Stimulated activated CD8-positive, alpha-beta memory T cell treated with anti-CD3 and anti-CD28 coated beads, Interleukin-15, amount 100 ng/mL, for 24 hours (primary cell): ENCODE data around the gene MGAM2.
"Not testable (repeated sequence)": the region's sequence is repeated elsewhere in the genome, so short reads cannot be mapped to it uniquely, and the experiment has no call there.

Experiments
- DNase-seq: peaks from one replicate; pipeline ENCODE4 v3.0.0-alpha.2; 2020; ENCODE audit warnings: low read depth

The MGAM2 gene

DNA sequence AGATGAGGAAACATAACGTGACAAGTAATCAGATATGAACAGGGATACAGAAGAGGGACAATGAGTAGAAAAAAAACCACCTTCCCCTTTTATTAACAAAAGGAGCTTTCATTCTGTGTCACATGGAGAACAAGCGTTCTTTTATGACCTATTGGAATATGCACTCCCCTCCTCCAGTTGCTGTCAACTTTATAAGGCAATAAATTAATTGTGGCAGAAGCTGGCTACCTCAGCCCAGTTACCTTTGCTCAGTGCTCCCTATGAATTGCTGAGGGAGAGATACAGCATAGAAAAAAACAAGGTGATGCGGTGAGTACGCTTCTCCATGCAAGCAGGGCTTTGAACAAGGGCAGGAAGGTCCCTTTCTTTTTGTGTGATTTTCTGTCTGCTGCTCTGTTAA is at the start of gene MGAM2:
Gene MGAM2, plus strand, starts transcription at position 220 of the 400 bp plus-strand sequence. CDS start 5,156 bp downstream, outside the sequence.
- no peak for DNase-seq

DNA sequence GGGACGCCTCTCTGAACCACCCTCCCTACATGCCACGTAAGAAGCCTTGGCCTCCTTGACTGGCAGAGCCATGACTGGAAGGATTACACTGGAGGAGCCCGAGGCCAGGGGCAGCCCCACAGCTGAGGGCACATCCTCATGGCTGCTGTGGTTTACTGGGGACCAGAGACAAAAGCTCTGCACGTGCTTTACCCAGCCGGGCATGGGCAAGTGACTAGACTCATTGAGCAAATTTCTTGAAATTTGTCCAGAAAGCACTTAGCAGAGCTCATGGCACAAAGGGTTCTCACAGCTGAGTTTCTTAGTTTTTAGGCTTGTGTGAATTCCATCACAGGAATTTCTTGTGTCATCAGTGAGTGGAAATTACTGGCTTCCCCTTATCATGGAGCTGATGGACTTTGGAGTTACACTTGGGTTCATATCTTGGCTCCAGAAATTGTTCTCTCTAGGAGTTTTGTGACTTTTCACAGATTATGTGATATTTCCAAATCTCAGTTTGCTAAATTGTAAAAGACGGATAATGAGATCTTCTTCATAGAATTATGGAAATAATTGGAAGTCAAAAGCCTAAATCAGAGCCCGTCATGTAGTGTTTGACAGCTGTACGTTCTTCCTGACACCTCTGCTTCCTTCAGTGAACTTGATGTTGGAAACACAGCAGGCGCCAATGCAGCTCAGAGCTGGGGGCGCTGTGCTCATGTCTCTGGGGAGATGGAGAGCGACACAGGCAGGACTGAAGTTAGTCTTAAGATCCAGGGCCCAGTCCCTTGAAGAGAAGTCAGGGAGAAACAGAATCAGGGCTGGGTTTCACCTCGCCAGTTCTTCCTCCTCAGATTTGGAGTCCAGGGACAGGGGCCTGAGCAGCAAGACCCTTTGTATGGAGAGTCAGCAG is 47.7 kb upstream of the MGAM2 start:
- no peak for DNase-seq

DNA sequence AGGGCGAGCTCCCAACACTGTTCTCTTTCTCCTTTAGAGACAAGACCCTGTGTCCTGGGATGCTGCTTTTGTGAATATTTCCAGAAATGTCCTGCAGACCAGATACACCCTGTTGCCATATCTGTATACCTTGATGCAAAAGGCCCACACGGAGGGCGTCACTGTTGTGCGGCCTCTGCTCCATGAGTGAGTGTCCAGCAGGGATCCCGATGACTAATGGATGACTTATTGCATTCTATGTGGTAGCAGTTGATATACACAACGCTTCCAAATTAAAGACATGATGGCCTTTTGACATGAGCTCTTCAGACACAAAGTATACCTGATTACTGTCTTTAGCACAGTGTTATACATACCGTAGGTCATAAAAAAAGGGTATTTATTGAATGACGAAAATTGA is 45.0 kb upstream of the MGAM2 start:
- DNase-seq, result no peak

DNA sequence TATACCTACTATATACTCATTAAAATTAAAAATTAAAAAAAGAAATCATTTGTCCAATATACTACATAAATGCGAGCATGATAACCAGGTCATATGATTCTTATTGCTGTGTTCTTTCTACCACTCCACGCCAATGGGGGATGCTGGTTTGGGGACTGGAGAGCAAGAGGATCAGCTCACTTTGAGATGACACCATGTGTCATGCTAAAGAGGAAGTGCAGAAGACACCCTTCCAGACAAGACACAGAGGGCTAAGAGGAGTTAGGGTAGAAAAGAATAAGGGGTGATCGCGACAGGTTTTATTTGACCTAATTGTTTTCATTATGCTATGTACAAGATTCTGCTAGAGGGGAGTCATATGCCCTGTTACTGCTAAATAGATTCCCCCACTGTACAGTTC is 33.8 kb upstream of the MGAM2 start:
- no peak for DNase-seq

DNA sequence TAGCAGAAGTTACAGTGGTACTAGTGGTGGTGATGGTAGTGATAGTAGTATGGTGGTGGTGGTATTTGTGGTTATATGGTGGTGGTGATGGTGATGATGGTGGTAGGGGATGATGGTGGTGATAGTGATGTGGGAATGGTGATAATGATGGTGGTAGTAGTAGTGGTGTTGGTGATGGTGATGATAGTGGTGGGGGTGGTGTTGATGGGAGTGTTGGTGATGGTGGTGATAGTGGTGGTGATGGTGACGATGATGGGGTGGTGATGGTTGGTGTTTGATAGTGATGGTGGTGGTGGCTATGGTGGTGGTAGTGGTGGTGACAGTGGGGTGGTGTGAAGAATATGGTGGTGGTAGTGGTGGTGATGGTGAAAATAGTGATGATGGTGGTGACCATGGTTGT is 27.9 kb upstream of the MGAM2 start:
- DNase-seq, result no peak

DNA sequence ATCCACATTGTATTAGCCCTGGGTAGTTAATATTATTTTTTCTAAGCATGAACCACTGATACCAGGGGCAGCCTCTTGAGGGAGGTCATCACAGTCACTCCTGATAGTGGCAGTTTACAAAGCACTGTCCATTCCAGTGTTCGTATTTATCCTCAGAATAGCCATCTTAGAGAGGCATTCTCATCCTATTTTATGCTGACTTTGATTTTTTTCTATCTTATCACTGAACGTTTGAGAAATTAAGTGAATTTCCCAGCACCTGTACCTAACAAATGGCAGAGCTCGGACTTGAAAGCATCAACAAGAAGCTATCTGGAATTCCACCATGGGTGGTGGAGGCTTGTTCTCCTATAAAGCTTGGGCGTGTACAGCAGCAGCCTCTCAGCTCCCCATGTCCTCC is 26.1 kb upstream of the MGAM2 start:
- DNase-seq, result no peak

DNA sequence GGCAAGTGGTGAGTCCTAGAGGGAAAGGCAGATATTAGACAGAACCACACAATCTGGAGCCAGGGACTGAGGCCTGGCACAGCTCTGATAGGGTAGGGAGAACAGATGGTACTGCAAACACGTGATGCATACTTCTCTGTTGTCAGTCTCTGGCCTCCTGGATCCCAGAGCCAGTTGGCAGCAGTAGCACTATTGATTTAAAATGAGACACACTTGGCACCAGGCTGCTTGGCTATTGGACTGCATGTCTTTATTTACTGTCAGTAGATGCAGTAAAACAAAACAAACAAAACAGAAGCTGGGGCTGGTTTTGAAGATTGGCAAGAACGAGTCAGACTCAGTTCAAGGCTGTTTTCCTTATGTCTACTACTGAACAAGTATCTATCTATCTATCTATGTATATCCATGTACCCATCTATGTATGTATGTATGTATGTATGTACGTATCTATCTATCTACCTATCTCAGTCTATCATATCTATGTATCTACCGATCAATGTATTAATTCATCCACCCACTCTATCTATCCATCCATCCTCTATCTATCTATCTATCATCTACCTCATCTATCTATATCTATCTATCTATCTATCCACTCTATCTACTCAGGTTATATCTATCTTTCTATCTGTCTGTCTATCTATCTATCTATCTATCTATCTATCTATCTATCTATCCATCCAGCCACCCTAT is 23.4 kb upstream of the MGAM2 start:
- DNase-seq, result no peak

DNA sequence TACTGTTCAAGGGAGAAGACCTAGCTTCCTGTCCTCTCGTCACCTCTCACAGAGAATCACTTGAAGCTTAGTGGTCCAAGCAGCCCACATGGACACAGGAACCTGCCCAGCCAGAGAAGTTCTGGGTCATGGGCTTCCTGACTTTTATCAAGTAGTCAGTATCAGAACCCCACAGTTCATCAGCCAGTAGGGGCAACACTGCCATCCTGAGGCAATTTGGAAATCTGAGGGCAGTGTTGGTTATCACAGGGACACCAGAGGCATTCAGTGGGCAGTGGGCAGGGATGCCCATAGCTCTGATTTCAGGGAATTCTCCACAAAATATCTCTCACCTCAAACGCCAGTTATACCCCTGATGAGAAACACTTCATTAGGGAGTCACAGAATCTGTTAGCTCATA is 22.5 kb upstream of the MGAM2 start:
- DNase-seq, result no peak

DNA sequence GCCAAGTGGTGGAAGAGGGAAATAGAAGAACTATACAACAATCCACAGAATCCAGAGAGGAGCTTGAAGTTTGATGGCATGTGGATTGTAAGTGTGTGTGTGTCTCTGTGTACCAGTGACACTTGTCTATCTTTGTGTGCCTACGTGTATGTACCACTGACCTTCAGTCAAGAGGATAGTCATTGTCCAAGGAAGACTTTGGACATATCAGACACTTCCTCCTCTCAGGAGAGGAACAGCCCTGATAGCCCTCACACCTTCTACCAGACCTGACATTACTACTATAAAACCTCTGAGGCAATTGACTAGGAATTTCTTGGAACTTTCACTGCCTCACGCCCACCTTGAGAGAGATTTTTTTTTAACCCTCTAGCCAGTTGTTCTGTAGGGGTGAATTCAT is 19.6 kb upstream of the MGAM2 start:
- no peak for DNase-seq

DNA sequence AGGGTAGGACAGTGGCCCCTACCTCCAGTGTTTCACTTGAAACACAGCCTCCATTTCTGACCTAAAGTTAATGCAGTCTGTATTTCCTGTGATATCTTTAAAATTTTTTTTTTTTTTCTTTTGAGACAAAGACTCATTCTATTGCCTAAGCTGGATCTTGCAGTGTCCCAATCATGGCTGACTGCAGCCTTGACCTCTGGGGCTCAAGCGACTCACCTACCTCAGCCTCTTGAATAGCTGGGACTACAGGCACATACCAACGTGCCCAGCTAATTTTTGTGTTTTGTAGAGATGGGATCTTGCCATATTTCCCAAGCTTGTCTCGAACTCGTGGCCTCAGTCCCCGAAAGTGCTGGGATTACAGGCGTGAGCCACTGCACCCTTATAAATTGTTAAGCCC is 16.7 kb upstream of the MGAM2 start:
- DNase-seq, result no peak

DNA sequence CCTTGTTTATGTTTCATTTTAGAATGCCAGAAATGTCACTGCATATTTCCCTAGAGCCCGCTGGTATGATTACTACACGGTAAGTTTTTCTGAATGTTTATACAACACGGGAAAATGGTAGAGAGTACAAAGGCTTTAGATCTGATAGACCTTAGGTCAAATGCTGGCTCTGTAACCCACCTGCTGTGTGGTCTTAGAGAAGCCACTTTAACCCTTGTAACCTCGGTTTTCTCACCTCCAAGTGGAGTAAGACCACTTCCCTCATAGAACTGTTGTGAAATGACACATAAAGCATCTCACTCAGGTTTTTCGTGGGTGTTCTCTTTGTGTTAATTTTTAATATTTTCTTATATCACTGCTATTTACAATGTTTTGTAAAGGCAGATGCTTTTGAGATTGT is 13.9 kb upstream of the MGAM2 start:
- DNase-seq, result no peak

DNA sequence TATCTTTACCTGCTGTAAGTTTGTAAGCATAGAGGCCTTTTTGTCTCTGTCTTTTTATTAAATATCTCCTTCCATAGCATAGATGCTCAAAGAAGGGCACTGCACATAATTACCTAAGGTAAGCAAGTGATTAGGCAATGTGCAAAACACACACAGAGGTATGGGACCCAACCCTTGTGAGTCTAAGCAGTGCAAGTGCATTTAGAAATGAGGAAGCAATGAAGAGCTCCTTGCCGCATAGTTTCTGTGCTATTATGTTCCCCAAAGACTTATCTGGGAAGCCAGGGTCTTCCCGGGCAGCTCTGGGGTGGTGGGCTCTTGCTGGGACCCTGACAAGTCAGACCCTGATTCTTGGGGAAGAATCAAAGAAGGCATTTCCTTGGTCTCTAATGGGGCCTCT is 13.5 kb upstream of the MGAM2 start:
- DNase-seq, result no peak

DNA sequence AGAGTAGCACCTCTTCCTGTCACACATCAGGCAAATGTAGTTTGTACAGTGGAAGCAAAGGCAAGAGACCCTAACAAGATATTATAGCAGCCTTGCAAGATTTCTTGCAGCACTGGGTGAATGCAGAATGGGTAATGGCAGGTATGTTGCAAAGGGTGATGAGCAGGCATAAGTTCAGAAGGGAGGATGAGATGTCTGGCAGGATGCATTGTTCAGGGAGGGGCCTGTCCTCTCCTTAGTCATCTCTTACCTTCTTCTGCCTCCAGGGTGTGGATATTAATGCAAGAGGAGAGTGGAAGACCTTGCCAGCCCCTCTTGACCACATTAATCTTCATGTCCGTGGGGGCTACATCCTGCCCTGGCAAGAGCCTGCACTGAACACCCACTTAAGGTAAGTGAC is 12.2 kb upstream of the MGAM2 start:
- not testable (repeated sequence) for DNase-seq

DNA sequence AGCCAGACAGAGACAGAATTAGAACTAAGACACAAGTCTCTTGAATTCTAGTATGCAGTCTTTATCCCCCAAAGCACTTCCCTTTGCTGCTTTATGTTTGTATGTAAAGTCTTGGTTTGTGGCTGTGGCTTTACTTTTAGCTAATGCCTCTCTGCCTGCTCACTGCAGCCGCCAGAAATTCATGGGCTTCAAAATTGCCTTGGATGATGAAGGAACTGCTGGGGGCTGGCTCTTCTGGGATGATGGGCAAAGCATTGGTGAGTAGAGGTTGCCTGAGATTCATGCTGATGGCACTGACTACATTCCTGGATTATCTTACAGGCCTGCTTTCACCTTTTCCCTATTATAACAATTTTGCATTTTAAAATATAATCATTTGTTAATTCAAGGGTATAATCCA is 10.9 kb upstream of the MGAM2 start:
- DNase-seq, result no peak

DNA sequence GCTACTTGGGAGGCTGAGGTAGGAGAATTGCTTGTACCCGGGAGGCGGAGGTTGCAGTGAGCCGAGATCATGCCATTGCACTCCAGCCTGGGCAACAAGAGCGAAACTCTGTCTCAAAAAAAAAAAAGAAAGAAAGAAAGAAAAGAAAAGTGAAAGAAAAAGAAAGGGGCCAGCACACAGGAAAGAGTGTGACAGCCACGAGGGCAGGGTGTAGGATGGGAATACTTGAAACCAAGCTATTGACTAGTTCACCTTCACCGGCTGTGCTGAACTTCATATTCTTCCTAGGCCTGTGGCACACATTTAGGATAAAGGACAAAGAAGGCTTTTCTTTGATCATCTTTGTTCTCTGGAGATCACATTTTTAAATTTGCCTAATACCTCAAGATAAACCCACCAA is 9.7 kb upstream of the MGAM2 start:
- DNase-seq, result not testable (repeated sequence)

DNA sequence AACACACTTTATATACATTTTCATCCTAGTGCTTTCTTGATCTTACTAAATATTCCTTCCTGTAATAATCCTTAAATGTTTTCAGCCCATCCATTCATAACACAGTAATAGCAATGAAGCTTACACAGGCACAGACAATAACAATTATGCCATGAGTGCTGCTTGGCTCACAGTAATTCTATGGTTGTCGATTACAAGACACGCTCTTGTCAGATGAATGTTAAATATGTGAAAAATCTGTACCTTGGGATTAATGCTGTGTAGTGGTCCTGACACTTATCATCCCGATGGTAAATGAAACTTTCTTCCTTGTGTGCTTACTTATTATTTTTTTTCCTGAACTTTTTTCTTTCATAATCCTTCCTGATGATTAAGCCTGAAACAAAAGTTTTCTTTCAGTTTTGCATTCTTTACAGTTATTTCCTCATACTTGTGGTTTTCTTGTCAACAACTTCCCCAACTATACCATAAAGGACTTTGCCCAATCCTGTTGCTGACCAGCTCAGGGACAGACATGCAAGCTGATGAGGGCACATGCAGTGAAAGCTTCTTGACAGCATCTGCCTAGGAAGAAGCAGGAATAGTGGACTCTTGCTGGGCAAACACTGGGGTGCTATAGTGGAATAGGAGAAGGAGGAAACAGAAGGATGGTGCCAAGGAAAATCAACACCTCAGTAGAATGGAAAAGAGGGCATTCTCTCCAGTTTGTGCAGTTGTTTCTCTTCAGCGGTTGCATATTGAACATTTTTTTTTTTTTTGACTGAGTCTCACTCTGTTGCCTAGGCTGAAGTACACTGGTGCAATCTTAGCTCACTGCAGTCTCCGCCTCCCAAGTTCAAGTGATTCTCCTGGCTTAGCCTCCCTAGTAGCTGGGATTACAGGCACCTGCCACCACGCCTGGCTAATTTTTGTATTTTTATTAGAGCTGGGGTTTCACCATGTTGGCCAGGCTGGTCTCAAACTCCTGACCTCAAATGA is 6.7 kb upstream of the MGAM2 start:
- no peak for DNase-seq

DNA sequence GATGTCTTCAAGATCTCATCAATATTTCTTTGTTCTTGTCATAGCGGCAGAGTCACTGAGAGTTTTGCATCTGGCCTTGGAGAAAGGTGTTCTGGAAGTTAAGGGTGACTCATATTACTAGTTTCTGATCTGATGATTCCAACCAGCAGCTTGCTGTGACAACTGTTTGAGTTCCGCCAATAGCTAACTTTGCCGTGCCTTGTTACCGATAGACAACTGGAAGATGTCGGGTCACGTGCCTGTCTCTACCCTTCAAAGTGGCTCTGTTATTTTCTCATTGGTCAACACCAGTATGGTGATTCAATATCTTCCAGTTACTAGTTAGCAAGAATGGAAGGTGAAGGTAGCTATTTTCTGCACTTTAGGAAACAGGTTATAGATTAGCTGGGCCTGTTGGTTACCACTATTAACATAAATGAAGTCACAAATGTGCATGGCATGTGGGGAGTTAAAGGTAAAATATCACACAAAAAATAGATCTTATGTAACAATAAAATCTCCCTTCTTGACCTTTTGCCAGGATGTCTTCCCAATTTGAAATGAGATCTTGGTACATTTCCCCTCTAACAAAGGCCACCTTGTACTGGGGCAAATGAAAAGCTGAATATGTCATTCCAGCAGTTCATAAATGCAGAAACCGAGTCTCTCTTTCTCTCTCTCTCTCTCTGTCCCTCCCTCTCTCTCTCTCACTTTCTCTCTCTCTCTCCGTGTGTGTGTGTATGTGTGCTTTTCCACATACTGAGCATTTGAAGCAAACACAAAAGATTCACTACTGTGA is 2.6 kb upstream of the MGAM2 start:
- no peak for DNase-seq

DNA sequence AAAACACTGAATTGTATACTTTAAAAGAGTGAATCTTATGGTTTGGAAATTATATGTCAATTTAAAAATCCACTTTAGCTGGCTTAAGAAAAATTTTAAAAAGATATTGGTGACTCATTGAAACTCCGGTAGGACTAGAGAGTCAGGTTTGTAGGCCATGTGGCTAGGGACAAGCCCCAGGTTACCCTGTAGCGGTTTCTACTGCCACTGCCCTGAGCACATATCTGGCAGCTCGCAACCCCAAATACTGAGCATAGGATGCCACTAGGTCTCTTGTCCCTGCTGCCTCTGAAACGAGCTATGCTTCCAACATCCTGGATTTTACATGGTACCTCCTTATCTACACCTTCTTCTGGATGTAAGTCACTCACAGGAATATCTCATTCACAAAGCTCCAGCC is 1.4 kb upstream of the MGAM2 start:
- DNase-seq, result no peak

DNA sequence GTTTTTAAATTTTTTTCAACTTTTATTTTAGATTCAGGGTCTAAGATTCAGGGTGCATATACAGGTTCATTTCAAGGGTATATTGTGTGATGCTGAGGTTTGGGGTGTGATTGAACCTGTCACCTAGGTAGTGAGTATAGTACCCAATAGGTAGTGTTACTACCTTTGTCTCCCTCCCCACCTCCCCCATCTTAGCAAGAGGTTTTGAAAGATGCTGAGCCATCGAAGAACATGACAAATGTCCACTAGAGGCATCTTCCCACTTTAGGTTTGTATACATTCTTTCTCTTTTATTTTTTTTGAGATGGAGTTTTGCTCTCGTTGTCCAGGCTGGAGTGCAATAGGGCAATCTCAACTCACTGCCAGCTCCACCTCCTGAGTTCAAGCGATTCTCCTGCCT is 880 bp upstream of the MGAM2 start:
- no peak for DNase-seq

DNA sequence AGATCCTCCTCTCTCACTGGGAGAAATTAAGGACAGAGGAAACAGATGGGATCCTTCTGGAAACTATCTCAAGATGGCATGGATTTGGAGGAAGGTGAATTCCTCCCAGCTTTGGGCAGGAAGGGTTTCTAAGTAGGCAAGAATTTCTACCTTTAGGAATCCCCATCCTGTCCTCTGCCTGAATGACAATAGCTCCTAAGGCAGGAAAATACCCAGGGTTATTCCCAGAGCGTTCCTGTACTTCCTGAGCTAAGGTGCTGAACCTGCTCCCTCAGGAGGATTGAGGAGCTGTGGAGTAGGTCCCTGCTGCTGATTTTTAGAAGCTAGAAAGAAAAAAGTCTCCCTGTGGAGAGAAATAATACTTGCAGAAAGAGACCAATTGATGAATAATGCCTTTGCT is 568 bp downstream of the MGAM2 start:
- DNase-seq, result no peak

DNA sequence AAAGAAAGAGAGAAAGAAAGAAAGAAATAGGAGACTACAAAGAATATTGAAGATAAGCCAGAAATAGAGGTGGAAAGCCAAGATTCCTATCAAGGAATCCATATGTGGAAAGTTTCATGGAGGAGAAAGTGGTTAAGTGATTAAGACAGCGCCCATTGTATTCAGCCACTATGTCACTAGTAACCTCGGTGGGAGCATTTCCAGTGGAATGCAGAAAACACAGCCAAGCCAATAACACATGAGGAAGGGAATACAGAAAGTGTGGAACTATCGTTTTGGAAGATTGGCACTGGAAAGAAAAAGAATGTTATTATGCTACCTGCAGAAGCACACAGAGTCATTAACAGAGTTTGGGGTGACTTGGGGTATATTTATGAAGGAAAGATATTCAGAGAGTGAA is 2.7 kb downstream of the MGAM2 start:
- no peak for DNase-seq

DNA sequence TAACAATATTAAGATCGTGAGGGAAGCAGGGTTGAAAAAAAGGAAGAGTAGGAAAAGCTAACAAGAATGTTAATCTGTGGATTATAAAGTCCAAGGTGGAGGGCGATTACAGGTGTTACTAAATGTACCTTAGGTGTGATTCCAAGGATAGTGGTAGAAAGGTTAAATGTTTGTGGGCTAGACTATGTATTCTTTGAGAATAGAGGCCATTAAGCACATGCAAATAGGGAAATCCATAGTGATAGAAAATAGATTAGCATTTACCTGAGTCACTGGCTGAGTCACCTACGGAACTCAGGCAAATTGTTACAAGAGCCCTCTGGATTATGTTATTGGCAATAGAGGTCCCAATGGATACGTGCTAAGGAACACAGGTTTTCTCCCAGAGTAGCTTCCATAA is 9.0 kb downstream of the MGAM2 start:
- no peak for DNase-seq
